ENCODE results near the gene DMRTA2.

- TF ChIP-seq CTCF (conservative IDR thresholded peaks at IDR 0.05; ENCODE audit: low read length) (no peak), EZH2phosphoT487 (IDR thresholded peaks at IDR 0.05; ENCODE audit: borderline replicate concordance, low read depth, low read length) (no peak)
Measured at GRCh38 chr1:50371749-50372148, 51.5 kb downstream of the DMRTA2 start.

All from OCI-LY7 (cell line).